GM18861 (cell line): ENCODE data around the gene HOXB2.
"Not testable (repeated sequence)": the region's sequence is repeated elsewhere in the genome, so short reads cannot be mapped to it uniquely, and the experiment has no call there.

Experiments
- ATAC-seq: cut with Tn5 transposase; IDR thresholded peaks from one replicate; pipeline ENCODE4 v1.9.1; 2021; ENCODE audit not compliant: unreplicated experiment

The HOXB2 gene

DNA sequence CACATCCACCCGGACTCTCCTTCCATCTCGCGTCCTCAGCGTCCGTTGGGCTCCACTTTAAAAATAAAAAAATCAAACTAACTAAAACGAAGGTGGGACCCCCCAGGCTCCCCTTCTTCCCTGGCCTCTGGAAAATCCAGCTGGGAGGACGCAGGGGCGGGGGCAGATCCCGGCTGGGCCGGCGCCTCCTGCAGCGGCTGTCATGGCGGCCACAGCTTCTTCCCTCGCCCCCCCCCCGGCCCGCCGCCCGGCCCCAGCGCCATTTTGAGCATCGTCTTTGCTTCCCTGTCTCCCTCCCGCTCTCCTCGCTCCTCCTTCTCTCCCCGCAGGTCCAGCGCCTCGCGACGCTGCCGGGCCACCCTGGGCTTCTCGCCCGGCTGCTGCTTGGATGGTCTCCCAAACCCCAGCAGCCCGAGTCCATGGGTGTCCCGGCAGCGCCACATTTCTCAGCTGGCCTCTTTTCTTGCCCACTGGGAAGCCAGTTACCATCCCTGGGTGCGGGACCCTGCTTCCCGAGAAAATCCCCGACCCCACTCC, 3.3 kb downstream of the HOXB2 start:
- ATAC-seq, result no peak

DNA sequence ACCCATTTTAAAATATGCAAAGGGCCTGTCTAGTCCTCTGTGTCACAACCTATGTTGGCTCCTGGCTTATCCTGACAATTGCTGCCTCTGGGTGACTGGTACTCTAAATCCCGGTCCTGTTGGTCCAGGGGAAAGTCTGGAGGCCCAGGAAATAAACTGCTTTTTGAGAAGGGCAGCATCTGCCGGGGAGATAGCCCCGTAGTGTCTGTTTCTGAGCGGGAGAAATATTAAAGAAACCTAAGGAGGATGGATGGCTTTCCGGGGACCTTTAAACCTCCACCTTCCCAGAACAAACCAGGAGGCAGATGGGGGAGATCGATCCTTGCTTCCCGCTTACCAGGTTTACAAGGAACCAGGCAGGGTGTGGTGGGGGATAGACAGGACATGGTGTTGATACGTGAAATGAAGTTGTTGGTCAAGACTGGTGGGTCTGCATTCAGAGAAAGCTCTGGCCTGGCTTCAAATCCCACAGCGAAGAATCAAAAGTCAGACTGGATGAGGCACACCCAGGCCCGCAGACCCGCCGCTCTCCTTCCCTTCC, 3.8 kb downstream of the HOXB2 start:
- ATAC-seq, result no peak

DNA sequence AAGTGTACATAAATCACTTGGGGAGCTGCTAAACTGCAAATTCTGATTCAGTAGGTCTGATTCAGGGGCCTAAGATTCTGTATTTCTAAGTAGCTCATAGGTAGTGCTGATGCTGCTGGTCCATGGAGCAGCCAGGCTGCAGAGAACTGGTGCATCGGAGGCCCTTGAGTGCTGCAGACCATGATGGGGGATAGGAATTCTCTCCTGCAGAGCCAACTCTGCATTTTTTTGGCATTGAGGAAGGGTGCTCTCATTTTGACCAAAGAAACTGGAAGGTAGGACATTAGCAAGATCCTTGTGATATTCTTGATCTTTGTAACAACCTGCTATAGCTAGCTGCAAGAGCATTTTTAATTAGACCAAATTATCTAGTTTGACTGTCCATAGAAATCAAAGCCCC, 4.7 kb downstream of the HOXB2 start:
- no peak for ATAC-seq

DNA sequence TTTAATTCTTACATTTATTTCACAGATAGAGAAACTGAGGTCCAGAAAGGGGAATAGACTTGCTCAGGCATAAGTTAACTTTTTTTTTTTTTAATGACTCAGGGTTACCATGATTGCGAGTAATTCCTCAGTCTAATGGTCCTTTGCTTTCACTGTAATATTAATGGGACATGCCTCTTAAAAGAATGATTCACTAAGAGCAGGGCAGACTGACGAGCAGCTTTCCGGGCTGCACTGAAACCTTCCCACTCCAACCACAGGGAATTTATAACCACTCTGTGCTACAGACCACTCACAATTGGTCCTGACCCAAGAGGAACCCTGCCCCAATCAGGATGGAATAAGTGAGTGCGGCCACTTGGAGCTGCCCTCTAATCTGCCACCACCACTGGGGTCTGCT, 5.7 kb downstream of the HOXB2 start:
- ATAC-seq, result no peak

DNA sequence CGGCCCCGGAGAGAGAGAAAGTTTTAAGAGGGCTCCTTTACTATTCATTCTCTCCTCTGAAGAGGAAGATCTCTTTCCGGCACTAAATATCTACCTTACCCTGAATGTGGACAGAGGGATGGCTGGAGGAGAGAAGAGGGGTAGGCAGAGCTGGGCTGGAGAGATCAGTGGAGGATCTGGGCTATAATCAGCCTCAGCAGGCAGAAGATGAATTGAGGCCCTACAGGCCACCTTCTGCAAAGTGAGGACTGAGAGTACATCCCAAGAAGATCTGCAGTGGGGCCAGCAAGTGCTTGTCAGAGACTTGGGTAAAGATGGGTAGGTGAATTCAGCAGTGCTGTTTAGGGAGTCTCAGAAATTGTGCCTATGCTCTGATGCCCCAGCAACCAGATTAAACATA, 7.6 kb downstream of the HOXB2 start:
- ATAC-seq, result no peak

DNA sequence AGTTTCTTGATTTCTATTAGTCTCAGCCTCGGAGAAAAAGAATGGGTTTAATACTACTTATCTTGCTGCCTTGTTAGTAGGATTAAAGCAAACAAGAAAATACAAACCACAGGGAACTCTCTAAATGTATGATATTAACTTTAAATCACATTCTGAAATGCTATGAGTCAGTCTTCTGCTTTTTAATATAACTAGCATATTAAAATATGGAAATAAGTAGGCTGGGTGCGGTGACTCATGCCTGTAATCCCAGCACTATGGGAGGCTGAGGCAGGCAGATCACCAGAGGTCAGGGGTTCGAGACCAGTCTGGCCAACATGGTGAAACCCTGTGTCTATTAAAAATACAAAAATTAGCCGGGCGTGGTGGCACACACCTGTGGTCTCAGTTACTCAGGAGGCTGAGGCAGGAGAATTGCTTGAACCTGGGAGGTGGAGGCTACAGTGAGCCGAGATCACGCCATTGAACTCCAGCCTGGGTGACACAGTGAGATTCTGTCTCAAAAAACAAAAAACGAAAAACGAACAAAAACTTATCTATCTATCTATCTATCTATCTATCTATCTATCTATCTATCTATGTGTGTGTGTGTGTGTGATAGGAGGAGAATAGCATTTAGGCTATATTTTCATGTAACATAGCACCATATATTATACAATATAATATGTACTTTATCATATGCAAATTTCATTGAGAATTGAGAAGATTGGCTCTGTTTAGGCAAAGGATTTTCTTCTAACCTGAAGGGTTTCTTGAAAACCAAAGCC, 8.9 kb downstream of the HOXB2 start:
- ATAC-seq, result not testable (repeated sequence)

DNA sequence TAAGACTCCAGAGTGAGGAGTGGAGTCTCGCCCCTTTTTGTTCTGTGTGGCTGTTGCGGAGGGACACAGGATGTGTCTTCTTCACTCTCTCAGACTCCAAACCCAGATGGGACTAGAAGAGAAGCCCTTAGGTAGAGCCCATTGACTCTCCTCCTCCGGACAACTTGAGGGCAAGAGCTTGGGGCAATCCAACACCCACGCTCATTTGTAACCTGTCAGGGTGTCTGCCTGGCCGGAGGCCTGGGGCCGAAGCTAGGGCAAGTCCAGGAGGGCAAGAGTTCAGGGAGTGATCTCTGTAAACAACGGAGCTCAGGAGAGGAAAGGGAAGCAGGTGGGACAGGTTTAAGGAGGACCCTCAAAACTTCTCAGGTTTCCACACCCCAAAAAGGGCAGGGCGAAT, 12.6 kb downstream of the HOXB2 start:
- ATAC-seq, result no peak

DNA sequence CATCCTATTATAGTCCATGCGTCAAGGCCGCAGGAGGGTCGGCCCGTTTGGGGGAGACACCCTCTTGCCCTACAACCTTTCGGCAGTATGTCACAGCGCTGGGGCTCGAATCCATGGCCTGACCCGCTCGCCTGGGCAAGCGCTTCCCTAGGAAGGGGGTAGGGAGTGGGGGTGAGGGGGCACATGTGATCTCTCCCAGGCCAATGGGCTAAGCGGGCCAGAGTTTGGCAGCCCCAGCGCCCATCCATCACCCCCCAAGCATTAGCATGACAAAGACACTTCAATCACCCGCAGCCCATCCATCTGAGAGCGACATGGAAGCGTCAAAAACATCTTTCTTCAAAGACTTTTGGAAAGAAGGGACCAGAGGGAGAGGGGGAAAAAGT, 14.0 kb downstream of the HOXB2 start, which contains the start of gene HOXB1:
TSS of gene HOXB1 (minus strand) at position 125 of the 386 bp plus-strand sequence. CDS start at position 18, 107 bp downstream.
- no peak for ATAC-seq

DNA sequence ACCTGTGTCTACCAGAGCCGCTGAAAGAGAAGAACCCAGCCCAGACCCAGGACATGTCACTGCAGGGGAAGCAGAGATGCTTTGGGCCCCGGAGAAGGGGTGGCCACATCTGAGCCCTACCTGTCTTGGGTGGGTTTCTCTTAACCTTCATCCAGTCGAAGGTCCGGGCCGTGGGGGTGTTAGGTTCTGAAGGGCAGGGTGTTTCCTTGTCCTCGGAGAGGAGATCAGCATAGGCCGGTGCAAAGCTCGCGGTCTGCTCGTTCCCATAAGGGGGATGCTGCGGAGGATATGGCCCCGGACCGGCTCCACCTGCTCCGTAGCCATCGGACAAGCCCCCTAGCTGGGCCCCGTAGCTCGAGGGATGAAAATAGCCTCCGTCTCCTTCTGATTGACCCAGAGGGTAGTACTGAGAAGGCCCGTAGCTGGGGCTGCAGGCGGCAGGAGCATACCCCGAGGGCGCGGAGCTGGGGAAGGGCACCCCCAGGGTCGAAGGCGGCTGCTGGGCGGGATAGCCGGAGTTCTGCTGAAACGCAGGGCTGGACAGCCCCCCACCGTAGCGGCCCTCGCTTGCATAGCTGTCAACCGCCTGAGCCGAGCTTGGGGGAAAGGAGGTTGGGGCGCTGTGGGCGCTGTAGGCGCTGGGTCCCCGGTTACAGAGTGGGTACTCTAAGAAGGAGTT, 14.6 kb downstream of the HOXB2 start:
- ATAC-seq, result no peak

DNA sequence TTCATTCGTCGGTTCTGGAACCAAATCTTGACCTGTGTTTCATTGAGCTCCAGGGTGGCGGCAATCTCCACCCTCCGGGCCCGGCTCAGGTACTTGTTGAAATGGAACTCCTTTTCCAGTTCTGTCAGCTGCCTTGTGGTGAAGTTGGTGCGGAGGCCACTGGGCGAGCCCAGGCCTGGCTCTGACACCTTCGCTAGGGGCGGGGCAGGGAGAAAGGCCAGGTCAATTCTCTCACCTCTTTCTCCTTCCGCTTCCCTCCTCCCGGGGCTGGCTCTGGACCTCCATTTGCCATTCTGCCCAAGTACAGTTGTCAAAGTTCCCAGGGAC, 15.3 kb downstream of the HOXB2 start:
- ATAC-seq, result no peak

DNA sequence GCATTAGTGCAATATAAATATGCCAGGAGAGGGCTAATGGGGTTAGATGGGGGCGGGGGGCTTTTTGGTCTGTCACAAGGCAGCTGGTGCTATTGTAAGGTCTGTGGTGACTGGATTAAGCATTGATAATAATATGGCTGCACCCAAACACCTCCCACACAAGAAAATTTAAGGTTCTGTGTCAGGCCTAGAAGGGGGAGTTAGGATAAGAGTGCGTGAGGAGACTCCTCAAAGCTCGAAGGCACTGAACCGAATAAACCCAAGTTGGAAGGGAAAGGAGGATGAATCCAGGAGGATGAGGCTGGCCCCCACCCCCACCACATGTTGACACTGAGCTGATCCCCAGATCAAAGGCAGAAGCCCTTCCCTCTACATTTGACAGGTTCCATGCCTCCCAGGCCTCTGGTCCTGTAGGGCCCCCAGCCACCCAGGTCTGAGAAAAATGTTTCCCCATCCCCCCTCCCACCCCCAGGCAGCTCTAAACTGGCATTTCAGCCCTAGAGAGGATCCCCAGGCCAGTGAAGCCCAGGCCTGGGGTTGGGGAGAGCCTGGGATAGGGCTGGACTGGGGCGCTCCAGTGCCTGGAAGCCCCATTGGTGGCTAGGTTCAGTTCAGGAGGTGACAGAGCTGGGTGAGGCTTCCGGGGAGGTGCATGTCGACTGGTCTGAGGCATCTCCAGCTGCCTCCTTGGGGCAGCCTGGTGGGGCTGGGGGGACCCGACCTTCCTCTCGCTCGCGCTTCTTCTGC, 15.8 kb downstream of the HOXB2 start:
- ATAC-seq, result no peak

DNA sequence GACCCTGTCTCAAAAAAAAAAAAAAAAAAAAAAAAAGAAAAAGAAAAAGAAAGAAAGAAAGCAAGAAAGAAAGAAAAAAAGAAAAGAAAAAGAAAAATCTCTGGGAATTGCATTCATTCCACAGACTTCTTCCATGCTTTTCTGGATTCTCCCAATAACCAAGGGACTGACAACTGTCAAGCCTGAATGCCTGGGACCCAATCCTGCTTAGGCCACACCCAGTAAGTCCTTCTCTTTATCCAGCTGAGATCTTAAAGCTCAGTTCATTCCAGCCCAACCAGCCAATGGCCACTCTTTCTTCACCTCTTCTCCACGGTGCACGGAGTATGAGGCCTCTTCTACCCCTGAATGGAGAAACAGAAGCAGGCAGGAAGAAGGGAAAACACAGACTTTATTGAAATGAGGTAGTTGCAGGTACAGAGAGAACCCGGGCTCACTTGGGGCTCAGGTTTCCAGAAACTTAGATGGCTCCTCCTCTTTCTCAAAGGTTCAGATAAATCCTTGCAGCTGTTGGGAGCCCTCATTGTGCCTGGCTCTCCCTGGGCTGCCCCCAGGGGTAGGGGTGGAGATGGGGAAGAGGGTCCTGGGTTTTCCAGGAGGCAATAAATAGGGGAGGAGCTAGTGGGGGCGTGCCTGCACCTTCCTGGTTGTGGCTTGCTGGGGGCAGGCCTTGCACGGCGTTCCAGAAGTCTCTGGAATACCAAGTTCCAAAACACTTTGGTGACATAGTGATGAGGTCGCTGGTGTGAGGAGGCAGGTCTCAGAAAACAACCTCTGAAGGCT, 16.6 kb downstream of the HOXB2 start:
- ATAC-seq, result no peak

DNA sequence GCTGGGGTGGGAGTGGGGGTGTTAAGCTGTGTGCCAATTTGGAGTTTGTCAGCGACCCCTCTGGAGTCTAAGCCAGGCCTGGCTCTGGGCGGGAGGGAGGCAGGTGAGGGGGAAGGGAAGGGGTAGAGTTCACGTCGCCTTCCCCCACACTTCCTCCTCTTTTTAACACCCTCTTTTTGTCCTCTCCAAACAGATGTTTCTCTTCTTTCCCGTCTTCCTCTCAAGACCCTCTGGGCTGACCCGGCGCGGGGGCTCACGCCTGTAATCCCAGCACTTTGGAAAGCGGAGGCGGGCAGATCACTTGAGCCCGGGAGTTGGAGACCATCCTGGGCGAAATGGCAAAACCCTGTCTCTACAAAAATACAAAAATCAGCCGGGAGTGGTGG, 17.4 kb downstream of the HOXB2 start:
- ATAC-seq, result no peak

DNA sequence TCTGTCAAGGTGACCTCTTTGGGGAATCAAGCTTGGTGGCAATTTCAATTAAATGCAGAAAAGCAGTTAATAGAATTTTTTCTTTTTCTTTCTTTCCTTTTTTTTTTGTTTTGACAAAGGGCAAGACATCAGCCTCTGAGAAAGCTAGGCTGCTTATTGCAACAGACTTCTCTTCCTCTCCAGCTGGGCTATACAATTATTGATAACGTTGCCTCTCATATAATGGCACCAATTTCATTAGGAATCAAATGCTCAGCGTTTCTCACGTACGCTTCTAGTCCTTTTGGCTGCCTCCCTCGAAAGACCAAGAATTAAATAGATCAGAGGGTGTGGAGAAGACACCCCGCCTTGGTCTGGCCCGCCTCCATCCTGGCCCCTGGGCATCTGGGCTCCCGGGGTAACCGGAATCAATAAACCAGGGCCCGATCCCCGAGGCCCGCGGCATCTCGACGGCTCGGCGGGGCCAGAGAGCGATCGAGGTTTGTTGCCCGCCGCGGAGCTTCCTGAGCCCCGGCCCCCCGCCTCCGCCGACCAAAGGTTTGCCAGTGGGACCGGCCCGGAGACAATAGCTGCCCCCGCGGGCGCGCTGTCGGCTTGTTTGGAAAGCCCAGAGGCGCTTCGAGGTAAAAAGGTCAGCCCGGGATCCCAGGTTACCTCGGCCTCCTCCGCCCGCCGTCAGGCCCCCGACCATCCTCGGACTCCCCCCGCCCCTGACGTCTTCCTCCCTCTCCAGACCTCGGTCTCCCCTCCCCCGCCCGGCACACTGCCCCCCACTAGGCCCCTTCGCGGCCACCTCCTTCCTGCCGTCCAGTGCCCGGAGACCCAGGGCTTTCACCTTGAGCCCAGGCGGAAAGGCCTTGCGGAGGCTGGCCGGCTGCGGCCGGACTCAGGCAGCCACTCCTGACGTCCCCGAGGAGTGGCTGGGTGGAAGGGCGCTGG, 18.0 kb downstream of the HOXB2 start:
- ATAC-seq, result no peak

DNA sequence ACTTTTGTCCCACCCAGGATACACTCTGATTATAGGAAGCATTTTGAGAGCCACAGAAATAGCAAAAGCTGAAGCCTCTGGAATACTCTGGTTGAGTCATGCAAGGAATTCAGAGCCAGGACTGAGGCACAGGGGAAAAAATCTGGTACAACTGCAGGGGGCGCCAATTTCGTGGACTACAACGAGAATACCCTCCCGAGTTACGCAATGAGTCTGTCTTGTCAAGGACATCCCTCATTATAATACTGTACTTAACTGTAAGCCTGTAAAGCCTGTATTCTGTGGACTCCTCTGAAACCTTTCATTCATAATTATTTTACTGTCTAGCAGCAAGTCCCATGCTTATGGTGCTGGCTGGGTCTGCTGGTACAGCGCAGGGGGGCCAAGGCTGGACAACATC, 21.9 kb downstream of the HOXB2 start:
- ATAC-seq, result no peak

DNA sequence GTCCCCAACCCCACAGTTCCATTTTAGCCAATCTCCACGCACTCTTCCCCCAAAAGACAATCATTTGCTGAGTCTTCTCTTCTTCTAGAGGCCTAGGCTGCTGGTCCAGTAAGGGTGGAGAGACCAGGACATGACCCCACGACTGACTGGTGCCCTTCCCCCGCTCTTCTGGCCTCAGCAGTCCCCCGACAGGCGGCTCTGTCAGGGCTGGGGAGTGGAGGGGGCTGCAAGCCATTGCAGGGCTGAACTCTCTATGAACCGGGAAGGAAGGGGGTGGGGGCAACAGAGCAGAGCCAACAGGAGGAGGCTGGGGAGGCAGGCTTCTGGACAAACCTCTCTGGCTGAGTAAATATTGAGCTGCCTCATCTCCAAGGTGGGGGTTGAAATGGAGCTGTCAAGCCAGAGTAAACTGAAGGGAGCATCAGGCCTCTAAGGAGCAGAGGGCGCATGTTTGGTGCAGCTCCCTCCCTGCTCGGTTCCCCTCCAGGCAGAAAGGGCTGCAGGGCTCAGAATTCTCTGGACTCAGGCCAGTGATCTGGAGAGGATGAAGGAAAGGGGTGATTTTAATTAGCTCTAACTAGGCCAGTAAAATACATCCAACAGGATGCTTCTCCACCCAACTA, 22.8 kb downstream of the HOXB2 start:
- ATAC-seq, result no peak

DNA sequence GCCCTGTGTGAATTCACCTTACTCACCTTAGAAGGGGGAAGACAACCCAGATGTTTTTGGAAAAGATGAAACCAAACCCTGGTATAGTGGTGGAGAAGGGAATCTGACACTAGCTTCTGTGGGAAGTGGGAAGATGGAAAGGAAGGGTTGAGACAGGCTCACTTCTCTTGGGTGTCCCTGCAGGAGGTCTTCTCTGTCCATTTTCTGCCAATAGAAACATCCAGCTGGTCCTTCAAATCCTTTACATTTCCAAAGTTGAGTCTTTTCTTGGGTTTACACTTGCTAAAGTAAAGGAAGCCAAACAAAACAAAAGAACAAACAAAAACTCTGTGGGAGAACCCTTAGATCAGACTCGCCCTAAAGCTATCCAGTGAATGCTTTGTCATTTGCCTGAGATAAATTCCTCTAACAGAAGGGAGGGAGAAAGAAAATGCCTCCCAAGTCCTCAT, 24.3 kb downstream of the HOXB2 start:
- ATAC-seq, result no peak

DNA sequence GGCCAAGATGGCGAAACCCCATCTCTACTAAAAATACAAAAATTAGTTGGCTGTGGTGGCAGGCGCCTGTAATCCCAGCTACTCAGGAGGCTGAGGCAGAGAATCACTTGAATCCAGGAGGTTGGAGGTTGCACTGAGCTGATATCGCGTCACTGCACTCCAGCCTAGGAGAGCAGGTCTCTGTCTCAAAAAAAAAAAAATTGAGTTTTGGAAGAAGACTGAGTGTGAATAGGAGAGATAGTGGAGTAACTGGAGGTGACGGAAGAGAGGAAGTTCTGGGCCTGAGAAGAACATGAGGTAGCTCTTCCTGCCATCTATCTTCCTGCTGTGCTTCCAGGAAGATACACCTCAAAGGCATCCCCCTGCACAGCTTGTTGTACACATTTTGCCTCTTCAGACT, 25.5 kb downstream of the HOXB2 start:
- ATAC-seq, result no peak

DNA sequence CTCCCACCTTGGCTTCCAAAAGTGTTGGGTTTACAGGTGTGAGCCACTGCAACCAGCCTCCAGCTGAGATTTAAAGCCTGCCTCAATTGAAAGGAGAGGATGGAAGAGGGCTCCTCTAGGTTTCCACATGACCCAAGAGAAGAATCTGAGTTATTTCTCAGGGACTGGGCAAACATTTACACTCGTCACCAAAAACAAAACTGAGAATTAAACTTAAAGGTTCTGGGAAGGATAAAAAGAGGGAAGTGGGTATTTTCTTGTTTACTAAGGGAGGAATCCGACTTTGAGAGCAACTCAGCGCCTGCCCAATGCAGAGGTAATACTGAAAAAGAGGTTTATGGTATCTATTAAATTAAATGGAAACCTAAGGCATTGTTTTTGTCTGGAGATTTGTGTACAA, 27.4 kb downstream of the HOXB2 start:
- no peak for ATAC-seq
